Measurements from ENCODE around the gene TMEM184B. TPM values are rescaled to one million over a fixed set of nuclear protein-coding genes. Genes with fewer than 3 reads are reported as not detected.

TMEM184B gene
- total RNA-seq, 2 experiments from 2014 or later, result 45.9 to 49.3 TPM

GRCh38 chr22:38208551-38208968 lies 64.2 kb downstream of the TMEM184B start:
- Mint-ChIP-seq H3K36me3 (ENCODE audit: low read depth) (peaks cover 17% of the 10 kb centered on the region), H3K27ac (no peak overlapping the region), H3K4me3 (no peak overlapping the region), H3K9me3 (no peaks in the 10 kb centered on the region), H3K4me1 (peaks cover 50% of the 10 kb centered on the region), H3K27me3 (no peaks in the 10 kb centered on the region)
- CTCF ChIA-PET, result interaction anchor here (0.6 kb wide), 1 partner anchor 49 kb away, joined by 3 read pairs; no protein-coding TSS in a partner anchor
- DNase-seq, result no peak
- POLR2A ChIA-PET, result no interaction called here

GRCh38 chr22:38207898-38208432 lies 64.8 kb downstream of the TMEM184B start:
- Mint-ChIP-seq H3K27ac (no peak overlapping the region), H3K27me3 (no peaks in the 10 kb centered on the region), H3K36me3 (ENCODE audit: low read depth) (peaks cover 12% of the 10 kb centered on the region), H3K9me3 (no peaks in the 10 kb centered on the region), H3K4me3 (no peak overlapping the region), H3K4me1 (peaks cover 50% of the 10 kb centered on the region)
- POLR2A ChIA-PET, result interaction anchor here (8.2 kb wide), 1 partner anchor 9 kb away, joined by 63 read pairs; no protein-coding TSS in a partner anchor
- DNase-seq, result no peak
- CTCF ChIA-PET, result interaction anchor here (0.6 kb wide), 1 partner anchor 48 kb away, joined by 3 read pairs; no protein-coding TSS in a partner anchor

GRCh38 chr22:38205261-38206128 lies 67.3 kb downstream of the TMEM184B start:
- Mint-ChIP-seq H3K27ac (no peak overlapping the region), H3K27me3 (no peaks in the 10 kb centered on the region), H3K4me3 (no peak overlapping the region), H3K9me3 (no peaks in the 10 kb centered on the region), H3K36me3 (ENCODE audit: low read depth) (peaks cover 7% of the 10 kb centered on the region), H3K4me1 (peaks cover 53% of the 10 kb centered on the region)
- DNase-seq, result no peak
- ChIA-PET CTCF (interaction anchor here (1.0 kb wide), 1 partner anchor 23 kb away, joined by 3 read pairs; no protein-coding TSS in a partner anchor), POLR2A (interaction anchor here (0.9 to 8.2 kb wide), 6 partner anchors 12 to 62 kb away, joined by 3 to 93 read pairs (median 25); partner anchors contain the start of gene PLA2G6)

- POLR2A ChIA-PET, result interaction anchor here (0.9 to 8.2 kb wide), 7 partner anchors 12 to 194 kb away, joined by 3 to 93 read pairs (median 5); partner anchors contain the start of gene PLA2G6
Observed at GRCh38 chr22:38204784-38205183, 68.0 kb downstream of the TMEM184B start.

GRCh38 chr22:38203855-38204514 lies 68.8 kb downstream of the TMEM184B start:
- H3K4me1 Mint-ChIP-seq, result peaks cover 61% of the 10 kb centered on the region
- POLR2A ChIA-PET, result interaction anchor here (0.7 to 8.2 kb wide), 9 partner anchors 11 to 195 kb away, joined by 4 to 93 read pairs (median 5); partner anchors contain the start of gene PLA2G6
- peak overlapping the region; percentile 76 for H3K27ac Mint-ChIP-seq
- DNase-seq, result no peak
- no peaks in the 10 kb centered on the region for H3K9me3 Mint-ChIP-seq
- peak overlapping the region; percentile 83 for H3K4me3 Mint-ChIP-seq
- no peaks in the 10 kb centered on the region for H3K27me3 Mint-ChIP-seq
- CTCF ChIA-PET, result interaction anchor here (0.6 to 3.5 kb wide), 6 partner anchors 22 to 368 kb away, joined by 3 to 16 read pairs (median 4); partner anchors contain the start of gene PLA2G6
- peaks cover 7% of the 10 kb centered on the region for H3K36me3 Mint-ChIP-seq (ENCODE audit: low read depth)

More at GRCh38 chr22:38204784-38205183, 68.0 kb downstream of the TMEM184B start:
- peak; percentile 58 for DNase-seq
- Mint-ChIP-seq H3K4me1 (peaks cover 55% of the 10 kb centered on the region), H3K9me3 (no peaks in the 10 kb centered on the region), H3K36me3 (ENCODE audit: low read depth) (peaks cover 7% of the 10 kb centered on the region), H3K27ac (peak overlapping the region; percentile 17), H3K27me3 (no peaks in the 10 kb centered on the region), H3K4me3 (peak overlapping the region; percentile 15)
- CTCF ChIA-PET, result interaction anchor here (1.0 kb wide), 1 partner anchor 105 kb away, joined by 4 read pairs; no protein-coding TSS in a partner anchor

GRCh38 chr22:38203090-38203810 lies 69.6 kb downstream of the TMEM184B start:
- peak overlapping the region; percentile 83 for H3K4me3 Mint-ChIP-seq
- no peaks in the 10 kb centered on the region for H3K9me3 Mint-ChIP-seq
- POLR2A ChIA-PET, result interaction anchor here (0.7 to 8.2 kb wide), 8 partner anchors 11 to 196 kb away, joined by 4 to 93 read pairs (median 5); partner anchors contain the start of gene PLA2G6
- no peaks in the 10 kb centered on the region for H3K27me3 Mint-ChIP-seq
- peaks cover 7% of the 10 kb centered on the region for H3K36me3 Mint-ChIP-seq (ENCODE audit: low read depth)
- peaks cover 61% of the 10 kb centered on the region for H3K4me1 Mint-ChIP-seq
- DNase-seq, result peak; percentile 65
- H3K27ac Mint-ChIP-seq, result peak overlapping the region; percentile 76
- CTCF ChIA-PET, result interaction anchor here (0.6 to 3.5 kb wide), 5 partner anchors 21 to 369 kb away, joined by 3 to 16 read pairs (median 4); partner anchors contain the start of gene PLA2G6

- CTCF ChIA-PET, result interaction anchor here (0.9 to 3.5 kb wide), 4 partner anchors 9 to 65 kb away, joined by 4 to 16 read pairs (median 6); partner anchors contain the start of gene PLA2G6
- POLR2A ChIA-PET, result interaction anchor here (0.9 to 8.2 kb wide), 10 partner anchors 8 to 104 kb away, joined by 3 to 93 read pairs (median 6); partner anchors contain the start of gene PLA2G6
- Mint-ChIP-seq H3K27ac (peak overlapping the region; percentile 76), H3K36me3 (ENCODE audit: low read depth) (peaks cover 7% of the 10 kb centered on the region), H3K4me3 (peak overlapping the region; percentile 83), H3K9me3 (no peaks in the 10 kb centered on the region), H3K4me1 (peaks cover 58% of the 10 kb centered on the region), H3K27me3 (no peaks in the 10 kb centered on the region)
- DNase-seq, result peak; percentile 69
Observed at GRCh38 chr22:38202437-38203089, 70.2 kb downstream of the TMEM184B start.

GRCh38 chr22:38201711-38202436 lies 70.9 kb downstream of the TMEM184B start, which contains the start of gene MAFF:
MAFF (plus strand) TSS chr22:38201994; CDS start chr22:38213854, 11,860 bp downstream.
- peak within 1 kb of the TSS; percentile 98 for H3K27ac Mint-ChIP-seq
- H3K9me3 Mint-ChIP-seq, result no peaks in the 10 kb centered on the region

GRCh38 chr22:38201371-38201710 lies 71.5 kb downstream of the TMEM184B start:
- H3K27ac Mint-ChIP-seq, result peak overlapping the region; percentile 98
- ChIA-PET POLR2A (interaction anchor here (0.7 to 8.2 kb wide), 16 partner anchors 9 to 1319 kb away, joined by 3 to 93 read pairs (median 4); partner anchors contain the start of genes ATF4 and PLA2G6), CTCF (interaction anchor here (0.8 to 3.5 kb wide), 8 partner anchors 10 to 595 kb away, joined by 3 to 16 read pairs (median 6); partner anchors contain the start of gene PLA2G6)
- H3K4me1 Mint-ChIP-seq, result peaks cover 58% of the 10 kb centered on the region
- DNase-seq, result no peak
- H3K36me3 Mint-ChIP-seq (ENCODE audit: low read depth), result peaks cover 7% of the 10 kb centered on the region
- H3K27me3 Mint-ChIP-seq, result no peaks in the 10 kb centered on the region
- H3K4me3 Mint-ChIP-seq, result peak overlapping the region; percentile 89
- no peaks in the 10 kb centered on the region for H3K9me3 Mint-ChIP-seq

More at GRCh38 chr22:38201711-38202436, 70.9 kb downstream of the TMEM184B start, which contains the start of gene MAFF:
- peak; percentile 94 for DNase-seq
- Mint-ChIP-seq H3K27me3 (no peaks in the 10 kb centered on the region), H3K4me1 (peaks cover 58% of the 10 kb centered on the region), H3K36me3 (ENCODE audit: low read depth) (peaks cover 7% of the 10 kb centered on the region), H3K4me3 (peak within 1 kb of the TSS; percentile 89)
- ChIA-PET CTCF (interaction anchor here (0.8 to 3.5 kb wide), 8 partner anchors 10 to 595 kb away, joined by 3 to 16 read pairs (median 6); partner anchors contain the start of gene PLA2G6), POLR2A (interaction anchor here (0.7 to 8.2 kb wide), 15 partner anchors 8 to 1318 kb away, joined by 3 to 93 read pairs (median 6); partner anchors contain the start of genes ATF4 and PLA2G6)

GRCh38 chr22:38199826-38200559 lies 72.8 kb downstream of the TMEM184B start:
- no peak for DNase-seq
- Mint-ChIP-seq H3K9me3 (no peaks in the 10 kb centered on the region), H3K4me3 (no peak overlapping the region), H3K4me1 (peaks cover 50% of the 10 kb centered on the region), H3K36me3 (ENCODE audit: low read depth) (peaks cover 4% of the 10 kb centered on the region), H3K27me3 (peaks cover under 1% of the 10 kb centered on the region), H3K27ac (peak overlapping the region; percentile 98)
- POLR2A ChIA-PET, result interaction anchor here (2.3 to 8.2 kb wide), 5 partner anchors 12 to 199 kb away, joined by 6 to 93 read pairs (median 46); partner anchors contain the start of gene PLA2G6
- CTCF ChIA-PET, result interaction anchor here (0.6 to 1.9 kb wide), 2 partner anchors 148 to 599 kb away, joined by 4 read pairs; no protein-coding TSS in a partner anchor
